ENCODE data around the gene LIM2. TPM values are rescaled to one million over a fixed set of nuclear protein-coding genes. Genes with fewer than 3 reads are reported as not detected.

The LIM2 gene
- total RNA-seq, 1 donor from 2014 or later = not detected

DNA sequence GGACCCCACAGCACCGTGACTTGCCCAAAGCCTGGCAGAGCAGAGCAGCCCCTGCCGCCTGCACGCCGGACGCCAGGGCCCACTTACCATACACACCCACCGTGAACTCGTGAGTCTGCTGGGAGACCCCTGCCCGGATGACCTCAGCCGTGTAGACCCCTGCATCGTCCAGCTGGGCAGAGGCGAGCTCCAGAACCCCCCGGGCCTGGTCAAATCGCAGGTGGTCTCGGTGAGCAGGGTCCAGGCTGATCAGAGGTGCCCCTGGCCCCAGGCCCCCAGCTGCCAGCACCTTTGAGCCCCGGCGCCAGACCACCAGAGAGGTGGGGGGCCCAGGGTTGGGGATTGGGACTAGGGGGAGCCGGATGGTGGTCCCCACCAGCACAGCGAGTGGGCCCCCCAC lies 46.7 kb downstream of the LIM2 start:
- DNase-seq (ENCODE audit: low read depth, low spot score) = no peak

DNA sequence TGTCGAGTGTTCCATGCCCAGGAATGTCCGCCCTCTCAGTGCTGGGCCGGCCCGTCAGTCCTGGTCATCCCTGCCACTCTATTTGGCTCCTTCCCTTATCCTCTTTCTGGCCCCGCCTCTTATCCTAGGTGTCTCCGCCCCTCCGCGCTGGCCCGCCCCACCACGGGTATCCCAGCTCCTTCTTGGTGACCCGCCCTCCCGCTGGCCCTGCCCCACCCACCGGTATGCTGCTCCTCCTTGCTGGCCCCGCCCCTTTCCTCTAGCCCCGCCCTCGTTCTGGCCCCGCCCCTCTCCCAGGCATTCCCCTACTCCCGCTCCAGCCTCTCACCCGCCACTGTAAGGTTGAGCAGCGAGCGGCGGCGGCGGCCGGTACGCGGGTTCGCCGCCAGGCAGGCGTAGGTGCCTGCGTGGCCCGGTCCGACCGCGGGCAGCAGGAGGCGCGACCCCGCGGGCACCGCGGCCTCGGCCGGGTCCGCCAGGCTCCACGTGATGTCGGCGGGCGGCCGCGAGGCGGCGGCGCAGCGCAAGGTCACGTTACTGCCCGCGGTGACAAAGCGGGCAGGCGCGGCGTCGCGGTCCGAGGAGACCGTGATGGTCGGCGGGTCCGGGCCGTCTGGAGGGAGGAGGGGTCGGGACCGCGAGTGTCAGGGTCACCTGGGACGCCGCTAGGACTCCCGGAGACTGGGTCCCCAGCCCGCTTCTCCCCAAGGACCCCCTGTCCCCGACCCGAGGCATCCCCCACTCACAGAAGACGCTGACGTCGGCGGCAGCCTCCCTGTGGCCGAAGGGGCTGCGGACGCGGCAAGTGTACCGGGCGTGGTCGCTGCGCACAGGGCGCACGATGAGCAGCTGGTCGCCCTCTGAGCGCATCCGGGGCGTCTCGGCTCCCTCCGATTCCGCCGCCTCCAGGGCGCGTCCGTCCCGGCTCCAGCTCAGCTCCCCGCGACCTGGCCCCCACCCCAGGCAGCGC lies 47.8 kb downstream of the LIM2 start:
- peak; percentile 87 for DNase-seq (ENCODE audit: low read depth, low spot score)

DNA sequence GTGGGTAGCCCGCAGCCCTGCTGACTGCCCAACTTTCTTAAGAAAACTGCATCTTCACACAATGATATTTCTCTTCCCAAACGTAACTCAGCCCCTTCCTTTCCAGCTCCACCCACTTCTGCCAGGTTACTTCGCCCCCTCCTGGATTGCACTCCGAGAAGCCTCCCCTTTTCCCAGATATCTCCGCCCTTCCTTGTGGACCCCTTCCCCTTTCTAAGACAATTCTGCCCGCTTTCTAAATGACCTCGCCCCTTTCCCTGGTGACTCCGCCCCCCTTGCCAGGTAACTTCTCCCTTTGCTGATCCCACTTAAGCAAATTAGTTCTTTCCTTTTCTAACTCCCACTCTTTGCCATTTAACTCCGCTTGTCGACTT lies 48.5 kb downstream of the LIM2 start:
- no peak for DNase-seq (ENCODE audit: low read depth, low spot score)

DNA sequence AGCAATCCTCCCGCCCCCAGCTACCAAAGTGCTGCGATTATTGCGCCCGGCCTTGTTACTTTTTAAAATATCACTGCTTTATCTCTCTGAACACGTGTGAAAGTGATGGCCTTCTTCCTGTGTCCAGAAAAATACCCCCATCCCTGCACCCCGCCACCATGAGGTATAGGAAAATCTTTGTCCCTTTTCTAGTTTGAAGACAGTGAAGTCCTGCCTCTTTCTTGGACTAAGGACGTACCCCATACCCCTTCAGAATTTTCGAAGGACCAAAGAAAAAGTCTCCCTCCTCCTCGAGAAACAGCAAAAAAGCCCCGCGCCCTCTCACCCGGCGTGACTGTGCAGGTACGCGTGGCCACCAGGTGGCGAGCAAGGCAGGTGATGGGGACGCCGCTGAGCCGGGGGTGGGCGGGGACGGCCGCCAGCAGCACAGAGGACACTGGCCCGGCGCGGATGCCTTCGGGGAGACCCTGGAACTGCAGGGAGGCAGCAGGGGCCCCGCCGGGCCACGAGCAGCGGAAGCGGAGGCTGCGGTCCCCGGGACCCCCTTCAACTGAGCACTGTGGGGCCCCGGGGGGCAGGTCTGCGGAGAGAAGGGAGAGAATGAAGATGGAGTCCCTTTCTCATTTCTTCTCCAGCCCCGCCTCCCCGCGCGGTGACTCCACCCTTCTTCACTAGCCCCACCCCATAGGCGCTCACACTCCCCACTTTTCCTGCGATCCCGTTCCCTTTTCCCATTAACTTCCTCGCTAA lies 49.0 kb downstream of the LIM2 start:
- peak; percentile 22 for DNase-seq (ENCODE audit: low read depth, low spot score)

DNA sequence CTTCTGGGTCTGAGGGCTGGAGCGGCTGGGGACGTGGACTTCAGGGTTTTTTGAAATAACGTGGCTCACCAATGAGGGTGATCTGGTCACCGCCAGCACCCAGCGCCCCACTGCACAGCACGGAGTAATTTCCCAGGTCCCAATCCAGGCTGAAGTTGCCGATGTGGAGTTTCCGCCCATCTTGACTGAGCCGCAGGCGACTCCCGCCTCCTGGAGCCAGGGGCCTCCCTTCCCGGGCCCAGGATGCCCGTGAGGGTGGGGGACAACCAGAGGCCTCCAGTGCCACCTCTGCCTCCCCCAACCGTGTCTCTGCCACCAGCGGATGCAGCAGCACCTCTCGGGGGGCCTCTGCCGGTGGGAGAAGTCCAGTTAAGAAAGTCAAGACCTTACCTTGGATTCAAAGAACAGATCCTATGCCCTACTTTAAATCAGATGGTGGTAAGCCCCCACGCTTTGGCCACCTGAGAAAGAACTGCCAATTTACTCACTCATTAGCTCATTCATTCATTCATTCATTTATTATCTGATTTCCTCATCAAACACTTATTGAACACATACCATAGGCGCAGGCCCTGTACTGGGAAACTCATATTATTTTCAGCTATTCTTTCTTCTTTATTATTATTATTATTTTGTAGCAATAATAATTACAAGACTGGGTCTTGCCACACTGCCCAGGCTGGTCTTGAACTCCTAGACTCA lies 49.8 kb downstream of the LIM2 start:
- DNase-seq (ENCODE audit: low read depth, low spot score) = no peak

DNA sequence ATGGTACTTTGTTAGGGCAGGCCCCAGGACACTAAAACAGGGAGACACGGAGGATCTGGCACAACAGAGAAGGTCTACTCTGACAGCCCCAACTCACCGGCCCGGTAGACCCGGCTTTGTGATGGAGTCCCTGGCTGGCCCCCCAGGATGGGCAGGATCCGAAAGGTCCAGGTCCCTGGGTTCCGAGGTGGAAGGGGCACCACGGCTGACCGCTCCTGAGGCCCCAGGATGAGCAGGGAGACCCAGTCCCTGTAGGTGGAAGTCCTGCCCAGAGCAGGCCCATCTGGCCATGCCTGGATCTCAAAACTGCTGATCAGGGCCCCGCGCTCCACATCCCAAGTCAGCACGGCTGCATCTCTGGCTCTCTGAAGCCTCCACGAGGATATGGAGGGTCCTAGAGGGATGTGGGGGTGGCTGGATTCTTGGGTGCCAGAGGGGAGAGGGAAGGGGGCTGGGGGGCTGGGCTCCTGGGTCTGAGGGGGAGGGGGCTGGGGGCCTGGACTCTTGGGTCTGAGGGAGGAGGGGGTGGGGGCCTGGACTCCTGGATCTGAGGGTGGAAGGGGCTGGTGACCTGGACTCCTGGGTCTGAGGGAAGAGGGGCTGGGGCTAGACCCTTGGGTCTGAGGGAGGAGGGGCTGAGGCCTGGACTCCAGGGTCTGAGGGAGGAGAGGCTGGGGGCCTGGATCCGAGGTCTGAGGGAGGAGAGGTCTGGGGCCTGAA lies 50.5 kb downstream of the LIM2 start:
- no peak for DNase-seq (ENCODE audit: low read depth, low spot score)

DNA sequence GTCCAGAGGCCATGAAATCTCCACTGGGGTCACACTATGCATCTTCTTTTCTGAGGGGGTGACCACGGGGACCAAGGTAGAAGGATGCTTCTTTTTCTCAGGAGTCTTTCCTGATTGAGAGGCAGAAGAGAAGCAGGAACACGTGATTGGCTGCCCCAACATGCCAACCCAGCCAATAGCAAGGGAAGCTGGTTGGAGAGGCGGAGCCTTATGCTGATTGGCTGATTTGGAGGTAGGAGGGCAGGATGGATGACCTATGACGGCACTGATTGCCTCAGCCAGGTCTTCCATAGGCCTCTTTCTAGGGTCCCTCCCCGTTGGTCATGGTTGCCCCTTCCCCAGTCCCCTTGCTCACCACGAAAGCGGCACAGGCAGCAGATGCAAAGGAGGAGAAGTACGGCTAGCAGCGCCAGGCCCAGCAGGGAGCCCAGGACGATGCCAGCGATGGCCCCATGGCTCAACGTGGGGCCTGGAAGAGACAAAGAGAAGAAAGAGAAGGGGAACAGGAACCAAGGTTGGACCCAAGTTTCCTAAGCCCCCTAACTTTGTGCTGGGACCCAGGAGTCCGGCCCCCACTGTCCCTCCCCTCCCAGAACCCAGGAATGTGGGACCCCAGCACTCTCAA lies 53.8 kb downstream of the LIM2 start:
- no peak for DNase-seq (ENCODE audit: low read depth, low spot score)

DNA sequence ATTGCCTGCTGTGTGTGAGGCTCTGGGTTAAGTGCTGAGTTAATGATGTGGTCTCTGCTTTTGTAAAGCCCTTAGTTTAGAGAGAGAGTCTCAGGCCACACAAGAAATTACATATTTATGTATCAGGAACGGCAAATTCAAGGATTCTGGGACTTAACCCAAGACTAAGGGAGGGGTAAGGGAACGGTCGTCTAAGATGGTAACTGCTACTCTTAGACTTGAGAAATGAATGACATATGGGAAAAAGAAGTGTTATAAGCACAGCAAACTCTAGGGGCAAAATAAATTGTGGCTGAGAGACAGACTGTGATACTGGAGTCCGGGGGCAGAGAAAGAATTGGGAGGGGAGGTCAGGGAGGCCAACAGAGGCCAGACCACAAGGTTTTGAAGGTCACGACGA lies 56.1 kb downstream of the LIM2 start:
- no peak for DNase-seq (ENCODE audit: low read depth, low spot score)

DNA sequence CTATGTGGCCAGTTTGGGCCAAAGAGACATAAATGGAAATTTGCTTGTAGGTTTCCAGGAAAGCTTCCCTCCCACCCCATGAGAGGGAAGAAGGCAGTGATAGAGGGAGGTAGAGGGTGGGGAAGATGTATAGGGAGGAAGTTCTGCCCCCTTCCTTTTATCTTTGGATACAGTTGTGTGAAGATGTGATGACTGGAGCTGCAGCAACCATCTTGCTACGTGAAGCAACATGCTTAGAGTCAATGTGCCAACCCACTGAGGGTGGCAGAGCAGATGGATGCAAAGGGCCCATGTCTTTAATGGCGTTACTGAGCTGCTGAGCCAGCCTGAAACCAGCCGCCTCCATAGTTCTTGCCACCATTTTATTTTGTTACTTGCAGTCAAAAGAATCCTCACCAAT lies 56.6 kb downstream of the LIM2 start:
- DNase-seq (ENCODE audit: low read depth, low spot score) = no peak

DNA sequence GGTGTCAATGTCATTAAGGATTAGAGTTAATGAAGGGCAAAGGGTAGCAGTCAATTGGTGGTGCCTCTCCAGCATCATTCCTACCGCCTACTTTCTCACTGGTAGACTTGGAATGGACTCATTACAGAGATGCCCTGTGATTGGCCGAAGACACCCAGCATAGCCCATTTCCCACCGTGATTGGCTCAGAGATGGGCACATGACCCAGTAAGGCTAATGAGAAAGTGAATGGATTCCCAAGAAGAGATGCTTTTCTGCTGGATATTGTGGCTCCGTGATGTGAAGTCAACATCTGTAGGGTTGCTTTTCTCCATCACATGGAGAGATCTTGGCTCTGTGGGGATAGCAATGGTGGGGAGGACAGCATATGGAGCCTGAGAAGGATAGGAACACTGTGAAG lies 57.4 kb downstream of the LIM2 start:
- DNase-seq (ENCODE audit: low read depth, low spot score) = no peak

Other genes starting within 250 kb of the LIM2 start
- not detected in 2 replicates for gene SIGLEC7, start 245.7 kb downstream of the LIM2 start, total RNA-seq
- gene CD33, start 162.9 kb downstream of the LIM2 start, total RNA-seq = not detected in 2 replicates
- not detected in 2 replicates for gene SIGLECL1, start 136.9 kb downstream of the LIM2 start, total RNA-seq
- gene IGLON5, start 76.3 kb downstream of the LIM2 start, total RNA-seq = not detected in 2 replicates
- gene VSIG10L, start 45.8 kb downstream of the LIM2 start, total RNA-seq = 0.04 and 0.07 TPM in 2 replicates
- 65.6 and 66.1 TPM in 2 replicates for gene ETFB, start 21.6 kb downstream of the LIM2 start, total RNA-seq
- not detected in 2 replicates for gene CLDND2, start 19.0 kb downstream of the LIM2 start, total RNA-seq
- not detected in 2 replicates for gene NKG7, start 15.3 kb downstream of the LIM2 start, total RNA-seq
- gene C19orf84, start 2.6 kb upstream of the LIM2 start, total RNA-seq = not detected in 2 replicates
- gene SIGLEC10, start 29.7 kb upstream of the LIM2 start, total RNA-seq = not detected in 2 replicates
- not detected in 2 replicates for gene SIGLEC8, start 70.5 kb upstream of the LIM2 start, total RNA-seq
- not detected in 2 replicates for gene CEACAM18, start 90.6 kb upstream of the LIM2 start, total RNA-seq
- gene SIGLEC12, start 113.8 kb upstream of the LIM2 start, total RNA-seq = not detected in 2 replicates
- gene SIGLEC6, start 143.7 kb upstream of the LIM2 start, total RNA-seq = not detected in 2 replicates
- gene ZNF175, start 183.3 kb upstream of the LIM2 start, total RNA-seq = 3.5 and 7.4 TPM in 2 replicates
- gene SIGLEC5, start 242.4 kb upstream of the LIM2 start, total RNA-seq = not detected in 2 replicates